ENCODE results near the gene CSRP3. TPM values are rescaled to one million over a fixed set of nuclear protein-coding genes. Genes with fewer than 3 reads are reported as not detected.

Gene CSRP3
- total RNA-seq, 1 donor from 2014 or later: not detected

DNA sequence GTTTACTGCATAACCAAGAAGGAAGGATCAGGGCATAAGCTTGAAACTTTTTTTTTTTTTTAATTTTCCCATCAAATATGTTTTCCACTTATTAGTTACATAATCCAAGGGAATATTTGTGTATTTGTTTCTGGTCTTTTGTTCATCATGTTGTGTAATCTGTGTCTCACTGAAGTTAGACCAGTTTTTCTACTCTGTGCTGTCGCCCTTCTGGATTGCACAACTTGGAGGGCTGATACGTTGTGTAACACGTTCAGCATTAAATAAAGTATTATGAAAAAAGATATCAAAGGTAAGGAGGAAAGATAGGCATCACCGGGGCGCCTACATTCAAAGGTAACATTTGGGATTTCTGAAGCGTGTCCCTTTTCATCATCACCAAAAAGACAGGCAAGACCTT, 42.3 kb upstream of the CSRP3 start:
- no peaks in the 10 kb centered on the region for H3K36me3 Mint-ChIP-seq
- no peak overlapping the region for H3K4me3 Mint-ChIP-seq
- peaks cover 14% of the 10 kb centered on the region for H3K9me3 Mint-ChIP-seq
- peak overlapping the region; percentile 55 for H3K27ac Mint-ChIP-seq
- no peak for DNase-seq (ENCODE audit: low spot score in 2 of 2, unreplicated experiment in 2 of 2)
- H3K27me3 Mint-ChIP-seq (ENCODE audit: low read depth): peaks cover 28% of the 10 kb centered on the region
- TF ChIP-seq, protein P1, sequence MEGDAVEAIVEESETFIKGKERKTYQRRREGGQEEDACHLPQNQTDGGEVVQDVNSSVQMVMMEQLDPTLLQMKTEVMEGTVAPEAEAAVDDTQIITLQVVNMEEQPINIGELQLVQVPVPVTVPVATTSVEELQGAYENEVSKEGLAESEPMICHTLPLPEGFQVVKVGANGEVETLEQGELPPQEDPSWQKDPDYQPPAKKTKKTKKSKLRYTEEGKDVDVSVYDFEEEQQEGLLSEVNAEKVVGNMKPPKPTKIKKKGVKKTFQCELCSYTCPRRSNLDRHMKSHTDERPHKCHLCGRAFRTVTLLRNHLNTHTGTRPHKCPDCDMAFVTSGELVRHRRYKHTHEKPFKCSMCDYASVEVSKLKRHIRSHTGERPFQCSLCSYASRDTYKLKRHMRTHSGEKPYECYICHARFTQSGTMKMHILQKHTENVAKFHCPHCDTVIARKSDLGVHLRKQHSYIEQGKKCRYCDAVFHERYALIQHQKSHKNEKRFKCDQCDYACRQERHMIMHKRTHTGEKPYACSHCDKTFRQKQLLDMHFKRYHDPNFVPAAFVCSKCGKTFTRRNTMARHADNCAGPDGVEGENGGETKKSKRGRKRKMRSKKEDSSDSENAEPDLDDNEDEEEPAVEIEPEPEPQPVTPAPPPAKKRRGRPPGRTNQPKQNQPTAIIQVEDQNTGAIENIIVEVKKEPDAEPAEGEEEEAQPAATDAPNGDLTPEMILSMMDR (IDR thresholded peaks at IDR 0.05; ENCODE audit: unreplicated experiment): no peak
- H3K4me1 Mint-ChIP-seq: peaks cover 24% of the 10 kb centered on the region

DNA sequence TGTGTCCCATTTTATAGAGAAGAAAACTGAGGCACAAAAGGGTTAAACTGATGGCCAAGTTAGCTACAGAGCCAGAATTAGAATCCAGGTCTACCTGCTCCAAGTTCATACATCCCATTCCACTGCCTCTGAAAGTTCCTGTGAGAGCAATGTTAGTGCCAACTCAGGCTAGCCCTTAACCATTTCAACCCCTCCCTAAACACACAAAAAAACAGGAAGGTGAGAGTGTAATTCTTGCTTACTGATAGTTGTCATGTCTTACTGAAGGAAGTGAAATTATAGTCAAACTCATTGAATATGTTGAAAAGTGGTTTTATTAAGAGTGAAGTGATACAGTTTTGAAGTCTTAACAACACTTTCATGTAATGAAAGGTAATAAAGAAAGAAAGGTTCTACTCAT, 41.8 kb upstream of the CSRP3 start:
- H3K27me3 Mint-ChIP-seq (ENCODE audit: low read depth): peaks cover 28% of the 10 kb centered on the region
- no peak overlapping the region for H3K4me3 Mint-ChIP-seq

DNA sequence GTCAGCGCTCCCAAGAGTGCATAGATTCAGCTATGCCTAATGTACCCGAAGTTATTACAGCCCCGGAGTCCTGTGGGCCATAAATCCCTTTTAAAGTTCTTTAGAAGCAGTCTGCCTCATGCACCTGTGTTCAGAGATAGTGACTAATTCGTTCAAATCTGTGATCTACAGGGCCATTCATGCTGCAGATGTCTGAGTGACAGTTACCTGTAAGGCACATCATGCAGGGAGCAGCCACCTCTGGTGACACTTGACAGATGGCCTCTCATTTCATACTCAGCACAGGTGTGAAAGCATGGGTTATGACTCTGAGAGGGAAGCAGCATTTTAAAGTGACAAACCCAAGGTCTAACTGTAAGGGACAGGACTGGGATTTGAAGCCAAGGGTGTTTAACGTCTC, 41.4 kb upstream of the CSRP3 start:
- no peak overlapping the region for H3K4me3 Mint-ChIP-seq
- H3K36me3 Mint-ChIP-seq: no peaks in the 10 kb centered on the region
- peaks cover 31% of the 10 kb centered on the region for H3K27me3 Mint-ChIP-seq (ENCODE audit: low read depth)
- TF ChIP-seq, protein P1 (IDR thresholded peaks at IDR 0.05; ENCODE audit: unreplicated experiment): no peak
- DNase-seq (ENCODE audit: low spot score in 2 of 2, unreplicated experiment in 2 of 2): no peak
- peaks cover 4% of the 10 kb centered on the region for H3K9me3 Mint-ChIP-seq
- no peak overlapping the region for H3K27ac Mint-ChIP-seq
- H3K4me1 Mint-ChIP-seq: peaks cover 32% of the 10 kb centered on the region

More for the DNA sequence above, 41.8 kb upstream of the CSRP3 start:
- DNase-seq (ENCODE audit: low spot score in 2 of 2, unreplicated experiment in 2 of 2): no peak
- no peaks in the 10 kb centered on the region for H3K36me3 Mint-ChIP-seq
- H3K9me3 Mint-ChIP-seq: peaks cover 9% of the 10 kb centered on the region
- H3K27ac Mint-ChIP-seq: no peak overlapping the region
- TF ChIP-seq, protein P1 (IDR thresholded peaks at IDR 0.05; ENCODE audit: unreplicated experiment): no peak
- H3K4me1 Mint-ChIP-seq: peaks cover 28% of the 10 kb centered on the region

DNA sequence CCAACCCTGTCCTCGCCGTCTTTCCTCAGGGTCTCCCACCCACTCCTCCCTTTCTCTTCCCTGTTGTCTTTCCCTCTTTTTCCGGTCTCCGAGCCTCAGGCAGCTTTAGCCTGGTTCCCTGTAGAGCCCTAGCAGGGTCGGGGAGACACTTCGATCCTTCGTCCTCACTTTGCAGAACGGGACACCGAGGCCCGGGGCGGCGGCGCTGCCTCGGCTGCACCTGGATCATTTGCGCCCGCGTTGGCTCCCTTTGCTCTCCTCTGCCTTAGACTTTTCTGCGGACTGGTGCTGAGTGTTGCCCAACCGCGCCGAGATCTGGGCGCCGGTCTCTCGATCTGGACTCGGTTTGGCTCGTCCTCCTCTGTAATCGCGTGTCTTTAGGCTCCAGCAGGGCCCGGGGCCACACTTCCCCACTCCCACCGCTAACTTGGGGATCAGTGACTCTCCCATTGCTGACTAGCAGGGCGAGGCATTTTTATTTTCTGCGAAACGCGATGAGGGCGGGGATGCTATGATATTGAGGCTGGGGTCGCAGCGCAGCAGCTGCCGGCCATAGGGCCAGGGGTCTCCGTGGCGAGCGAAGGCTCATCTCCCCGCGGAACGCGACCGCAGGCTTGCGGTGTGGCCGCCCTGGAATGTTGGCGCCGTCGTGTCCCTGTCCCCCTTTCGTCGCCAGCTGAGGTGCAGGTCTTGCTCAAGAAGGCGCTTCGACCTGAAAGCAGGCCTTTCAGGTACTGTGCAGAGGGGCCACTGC, 40.6 kb upstream of the CSRP3 start:
- peak in 1 of 2 experiments; percentile 51 for DNase-seq (ENCODE audit: low spot score in 2 of 2, unreplicated experiment in 2 of 2)
- H3K27me3 Mint-ChIP-seq (ENCODE audit: low read depth): peaks cover 31% of the 10 kb centered on the region
- H3K9me3 Mint-ChIP-seq: no peaks in the 10 kb centered on the region
- H3K36me3 Mint-ChIP-seq: no peaks in the 10 kb centered on the region
- H3K4me1 Mint-ChIP-seq: peaks cover 36% of the 10 kb centered on the region
- H3K27ac Mint-ChIP-seq: peak overlapping the region; percentile 78
- peak overlapping the region; percentile 88 for H3K4me3 Mint-ChIP-seq
- TF ChIP-seq, protein P1 (IDR thresholded peaks at IDR 0.05; ENCODE audit: unreplicated experiment): no peak

DNA sequence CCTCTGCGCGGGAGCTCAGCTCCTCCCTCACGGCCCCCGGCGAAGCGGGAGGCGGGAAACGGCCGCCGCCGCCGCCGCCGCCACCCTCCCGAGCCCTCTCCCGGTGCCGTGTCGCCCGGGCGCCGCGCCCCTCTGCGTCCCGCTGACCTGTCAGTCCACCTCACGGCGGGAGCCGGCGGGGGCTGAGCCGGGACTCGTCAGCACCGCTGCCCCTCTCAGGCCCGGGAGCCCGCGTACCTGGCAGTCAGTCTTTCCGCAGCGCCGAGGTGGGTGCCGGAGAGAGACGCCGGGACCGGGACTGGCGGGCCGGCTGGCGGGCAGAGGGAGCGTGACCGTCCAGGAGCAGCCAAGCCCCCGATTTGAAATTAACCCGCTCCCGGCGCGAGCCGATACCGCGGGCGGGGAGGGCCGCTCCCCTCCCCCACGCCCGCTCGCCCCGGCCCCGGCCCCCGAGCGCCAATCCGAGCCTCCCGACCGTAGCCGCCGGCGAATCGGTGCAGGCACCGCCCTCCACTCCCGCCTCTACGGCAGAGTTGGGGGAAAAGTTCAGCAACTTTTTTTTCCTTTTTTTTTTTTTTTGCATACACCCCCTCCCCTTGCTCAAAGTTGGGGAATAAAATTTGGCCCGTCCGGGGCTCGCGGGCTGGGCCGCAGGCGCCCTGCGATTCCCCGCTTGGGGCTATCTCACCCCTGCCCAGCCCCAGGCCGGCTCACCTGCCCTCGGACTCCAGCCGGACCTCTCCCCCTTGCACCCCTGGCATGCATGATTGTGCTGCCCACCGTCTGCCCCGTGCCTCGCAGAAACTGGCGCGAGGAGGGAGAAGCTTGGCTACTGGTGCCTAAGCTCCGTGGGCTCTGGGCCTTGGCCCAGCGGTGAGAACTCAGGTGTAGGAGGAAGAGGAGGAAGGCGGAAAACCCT, 39.7 kb upstream of the CSRP3 start:
- Mint-ChIP-seq H3K4me1 (peaks cover 38% of the 10 kb centered on the region), H3K9me3 (no peaks in the 10 kb centered on the region), H3K27ac (no peak overlapping the region), H3K27me3 (ENCODE audit: low read depth) (peaks cover 31% of the 10 kb centered on the region), H3K4me3 (peak overlapping the region; percentile 88), H3K36me3 (no peaks in the 10 kb centered on the region)
- DNase-seq (ENCODE audit: low spot score in 2 of 2, unreplicated experiment in 2 of 2): peak in 1 of 2 experiments; percentile 47
- TF ChIP-seq, protein P1 (IDR thresholded peaks at IDR 0.05; ENCODE audit: unreplicated experiment): no peak
